Gastroesophageal sphincter (tissue), 3 donors: ENCODE results near the gene SERPINA12.

Experiments used
- CTCF ChIP-seq, 4 experiments: fragments of 200-600 bp in 2 of 4; fragments of 450-650 bp in 2 of 4; sonication (generic) in 1 of 4; IDR thresholded peaks; one replicate each; pipeline ENCODE4 v1.5.1; 2017 to 2019; ENCODE audit warnings: antibody characterized with exemption in 4 of 4, mild to moderate bottlenecking in 2 of 4, moderate library complexity in 2 of 4
- POLR2A ChIP-seq, 2 donors: fragments of 450-650 bp; IDR thresholded peaks; one replicate each; pipeline ENCODE4 v1.6.1; 2017; ENCODE audit warnings: antibody characterized with exemption in 2 of 2, mild to moderate bottlenecking in 2 of 2, moderate library complexity in 1 of 2
- POLR2AphosphoS5 ChIP-seq: sonication (generic); formaldehyde crosslinking; IDR thresholded peaks from one replicate; pipeline ENCODE4 v1.6.1; 2017; ENCODE audit warnings: antibody characterized with exemption

- TF ChIP-seq CTCF (IDR thresholded peaks at IDR 0.05) (no peak), POLR2A (IDR thresholded peaks at IDR 0.05) (no peak), POLR2AphosphoS5 (no peak)
Measured at GRCh38 chr14:94515426-94515825, 6.2 kb upstream of the SERPINA12 start.
